ENCODE data around the gene KRTAP5-6. TPM values are rescaled to one million over a fixed set of nuclear protein-coding genes. Genes with fewer than 3 reads are reported as not detected.

Gene KRTAP5-6
- total and polyA plus RNA-seq, 2 donors (not counting 1 experiment from before 2014, with no cell fraction given): not detected

- Mint-ChIP-seq H3K27ac (no peak overlapping the region), H3K27me3 (peaks cover 29% of the 10 kb centered on the region), H3K4me1 (peaks cover 35% of the 10 kb centered on the region), H3K9me3 (ENCODE audit: insufficient read depth) (peaks cover 13% of the 10 kb centered on the region), H3K4me3 (no peak overlapping the region)
- Histone ChIP-seq H3K79me2 (ENCODE audit: control insufficient read depth, insufficient read depth, low read length) (no peaks in the 10 kb centered on the region), H3K4me1 (ENCODE audit: control insufficient read depth in 2 of 2, insufficient read depth in 2 of 2, low read length in 2 of 2) (peaks cover 22 to 34% of the 10 kb centered on the region in 2 donors), H2AFZ (ENCODE audit: insufficient read depth, low read depth, low read length, poor library complexity, severe bottlenecking) (no peak overlapping the region), H4K20me1 (ENCODE audit: control insufficient read depth, insufficient read depth, low read length, poor library complexity, severe bottlenecking) (no peaks in the 10 kb centered on the region), H3K9me3 (ENCODE audit: control extremely low read depth in 1 of 3, control insufficient read depth in 2 of 3, insufficient read depth in 1 of 3, low read length in 2 of 3) (peaks cover 0 to 21% (median 16%) of the 10 kb centered on the region in 3 donors), H3K4me2 (replicated peaks; ENCODE audit: low read depth, low read length, poor library complexity, severe bottlenecking) (no peak overlapping the region), H3K27me3 (replicated peaks in 1 of 4; ENCODE audit: control extremely low read depth in 1 of 4, control insufficient read depth in 3 of 4, insufficient read depth in 4 of 4, low read length in 3 of 4) (peaks cover 0 to 6% (median 0%) of the 10 kb centered on the region in 4 experiments), H3K27ac (ENCODE audit: low read length in 2 of 2) (no peak overlapping the region), H3K36me3 (replicated peaks in 1 of 2; ENCODE audit: control extremely low read depth in 1 of 2, control insufficient read depth in 1 of 2, extremely low read depth in 1 of 2, insufficient read depth in 2 of 2, low read length in 1 of 2) (no peaks in the 10 kb centered on the region), H3K9ac (ENCODE audit: low read length) (no peak overlapping the region), H3K4me3 (ENCODE audit: control extremely low read depth in 1 of 5, extremely low read depth in 1 of 5, insufficient read depth in 1 of 5, low read depth in 2 of 5, low read length in 4 of 5) (no peak overlapping the region)
- ATAC-seq (ENCODE audit: low read depth) (no peak), DNase-seq (no peak)
- POLR2A ChIA-PET: no interaction called here
- CTCF ChIA-PET: no interaction called here
- intact Hi-C loops (cut with micrococcal nuclease): no loop called here
- WGBS (ENCODE audit: insufficient coverage): 74% methylated on average over 12 of the region's 13 CpGs
- TF ChIP-seq EZH2 (IDR thresholded peaks at IDR 0.05; ENCODE audit: borderline replicate concordance, insufficient read depth, low read depth, low read length, poor library complexity, severe bottlenecking) (no peak), CTCF (IDR thresholded peaks at IDR 0.05) (no peak)
Observed at GRCh38 chr11:1732418-1733008, 35.5 kb downstream of the KRTAP5-6 start.

GRCh38 chr11:1733009-1733715 is 36.2 kb downstream of the KRTAP5-6 start:
- POLR2A ChIA-PET: no interaction called here
- no peak for DNase-seq
- ATAC-seq (ENCODE audit: low read depth): no peak
- Mint-ChIP-seq H3K27me3 (peaks cover 35% of the 10 kb centered on the region), H3K4me1 (peaks cover 31% of the 10 kb centered on the region), H3K4me3 (no peak overlapping the region), H3K27ac (no peak overlapping the region), H3K9me3 (ENCODE audit: insufficient read depth) (peaks cover 18% of the 10 kb centered on the region)
- intact Hi-C loops (cut with micrococcal nuclease): no loop called here
- peaks cover 0 to 25% (median 16%) of the 10 kb centered on the region in 3 donors for H3K9me3 ChIP-seq (ENCODE audit: control extremely low read depth in 1 of 3, control insufficient read depth in 2 of 3, insufficient read depth in 1 of 3, low read length in 2 of 3)
- H4K20me1 ChIP-seq (ENCODE audit: control insufficient read depth, insufficient read depth, low read length, poor library complexity, severe bottlenecking): no peaks in the 10 kb centered on the region
- H2AFZ ChIP-seq (ENCODE audit: insufficient read depth, low read depth, low read length, poor library complexity, severe bottlenecking): no peak overlapping the region
- no peak overlapping the region for H3K4me2 ChIP-seq (replicated peaks; ENCODE audit: low read depth, low read length, poor library complexity, severe bottlenecking)
- no peak overlapping the region for H3K9ac ChIP-seq (ENCODE audit: low read length)
- H3K4me1 ChIP-seq (ENCODE audit: control insufficient read depth in 2 of 2, insufficient read depth in 2 of 2, low read length in 2 of 2): peaks cover 21 to 30% of the 10 kb centered on the region in 2 donors
- H3K79me2 ChIP-seq (ENCODE audit: control insufficient read depth, insufficient read depth, low read length): no peaks in the 10 kb centered on the region
- no peak overlapping the region for H3K27ac ChIP-seq (ENCODE audit: low read length in 2 of 2)
- WGBS (ENCODE audit: insufficient coverage): 85% methylated on average over 14 of the region's 14 CpGs
- peaks cover 0 to 6% (median 0%) of the 10 kb centered on the region in 4 experiments for H3K27me3 ChIP-seq (replicated peaks in 1 of 4; ENCODE audit: control extremely low read depth in 1 of 4, control insufficient read depth in 3 of 4, insufficient read depth in 4 of 4, low read length in 3 of 4)
- TF ChIP-seq EZH2 (IDR thresholded peaks at IDR 0.05; ENCODE audit: borderline replicate concordance, insufficient read depth, low read depth, low read length, poor library complexity, severe bottlenecking) (no peak), CTCF (IDR thresholded peaks at IDR 0.05) (no peak)
- CTCF ChIA-PET: no interaction called here
- H3K4me3 ChIP-seq (ENCODE audit: control extremely low read depth in 1 of 5, extremely low read depth in 1 of 5, insufficient read depth in 1 of 5, low read depth in 2 of 5, low read length in 4 of 5): no peak overlapping the region
- H3K36me3 ChIP-seq (replicated peaks in 1 of 2; ENCODE audit: control extremely low read depth in 1 of 2, control insufficient read depth in 1 of 2, extremely low read depth in 1 of 2, insufficient read depth in 2 of 2, low read length in 1 of 2): no peaks in the 10 kb centered on the region

Measured in B cell (primary cell).